Jurkat, Clone E6-1 (cell line): ENCODE measurements around the gene ORM2. TPM values are rescaled to one million over a fixed set of nuclear protein-coding genes. Genes with fewer than 3 reads are reported as not detected.
A peak's percentile ranks its signal among the peaks of the same experiment; 100 is the strongest.
"Not testable (repeated sequence)": the region's sequence is repeated elsewhere in the genome, so short reads cannot be mapped to it uniquely, and the experiment has no call there.

ENCODE experiments used
- DNase-seq: peaks from one replicate; pipeline ENCODE4 v3.0.0-alpha.2; 2011; ENCODE audit warnings: low read depth, low spot score
- H3K4me3 ChIP-seq: 2 replicates; pipeline ENCODE4 v1.5.1; 2011; ENCODE audit warnings: mild to moderate bottlenecking, low read length, control low read depth, moderate library complexity
- polyA plus RNA-seq: library from polyadenylated mRNA; unstranded; fragments of >200 nt; gene quantifications from one replicate; pipeline ENCODE4 v1.2.1, GENCODE V29; 2012; ENCODE audit warnings: missing spikeins; ENCODE audit not compliant: insufficient read length, insufficient read depth

The ORM2 gene
- not detected for polyA plus RNA-seq

GRCh38 chr9:114329625-114330022 is at the start of gene ORM2:
TSS of gene ORM2 (plus strand) at chr9:114329869. CDS start at chr9:114329905, 36 bp downstream.
- not testable (repeated sequence) for H3K4me3 ChIP-seq, DNase-seq

- no peak overlapping the region for H3K4me3 ChIP-seq
- DNase-seq: no peak
These were observed 48.8 kb upstream of the ORM2 start for GRCh38 chr9:114280636-114281472.

DNA sequence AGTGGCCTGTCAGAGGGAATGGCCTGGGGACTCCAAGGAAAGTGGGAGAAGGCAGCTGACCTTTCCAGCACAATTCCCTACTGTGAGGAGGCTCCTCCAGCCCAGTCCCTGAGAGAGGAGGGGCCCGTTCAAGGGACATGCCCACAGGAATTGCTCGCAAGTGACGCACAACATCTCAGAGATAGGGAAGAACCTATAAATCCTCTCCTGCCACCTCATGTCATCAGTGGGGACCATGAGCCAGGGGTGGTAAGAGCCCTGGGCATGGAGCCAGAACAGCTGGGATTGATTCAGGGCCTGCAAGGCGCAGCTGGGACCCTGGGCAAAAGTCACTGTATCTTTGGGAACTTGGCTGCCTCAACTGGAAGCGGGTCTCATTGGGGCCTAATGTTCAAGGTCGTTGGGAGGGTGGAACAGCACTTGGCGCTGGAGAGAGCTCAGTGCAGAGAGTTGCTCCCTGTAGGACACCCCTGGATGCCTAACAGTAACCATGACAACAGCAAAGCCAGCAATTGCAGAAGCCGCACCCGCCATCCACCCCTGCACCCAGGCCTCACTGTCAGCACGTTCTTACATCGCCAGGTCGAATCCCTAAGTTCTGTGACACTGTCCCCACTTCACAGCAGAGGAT is 48.1 kb upstream of the ORM2 start:
- no peak overlapping the region for H3K4me3 ChIP-seq
- DNase-seq: no peak

DNA sequence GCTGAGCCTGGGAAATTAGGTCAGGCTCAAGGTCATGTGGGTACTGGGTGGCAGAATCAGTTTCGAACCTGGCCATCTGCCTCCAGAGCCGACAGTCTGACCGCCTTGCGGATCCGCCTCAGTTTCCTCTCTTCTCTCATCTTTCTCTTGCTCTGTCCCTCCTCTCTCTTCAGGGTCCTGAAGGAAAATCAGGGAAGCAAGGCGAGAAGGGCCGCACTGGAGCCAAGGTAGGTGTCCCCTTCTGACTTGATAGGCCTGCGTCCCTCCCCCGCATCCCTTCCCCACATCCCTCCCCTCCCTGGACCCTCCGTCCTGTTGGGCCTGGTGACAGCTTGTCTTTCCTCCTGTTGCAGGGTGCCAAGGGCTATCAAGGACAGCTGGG is 47.6 kb upstream of the ORM2 start:
- no peak overlapping the region for H3K4me3 ChIP-seq
- no peak for DNase-seq

GRCh38 chr9:114282507-114282906 is 47.2 kb upstream of the ORM2 start:
- no peak overlapping the region for H3K4me3 ChIP-seq
- DNase-seq: peak; percentile 43

GRCh38 chr9:114282926-114283325 is 46.7 kb upstream of the ORM2 start:
- H3K4me3 ChIP-seq: peak overlapping the region; percentile 16; the same call in 1 of the 2 replicates
- peak; percentile 91 for DNase-seq

DNA sequence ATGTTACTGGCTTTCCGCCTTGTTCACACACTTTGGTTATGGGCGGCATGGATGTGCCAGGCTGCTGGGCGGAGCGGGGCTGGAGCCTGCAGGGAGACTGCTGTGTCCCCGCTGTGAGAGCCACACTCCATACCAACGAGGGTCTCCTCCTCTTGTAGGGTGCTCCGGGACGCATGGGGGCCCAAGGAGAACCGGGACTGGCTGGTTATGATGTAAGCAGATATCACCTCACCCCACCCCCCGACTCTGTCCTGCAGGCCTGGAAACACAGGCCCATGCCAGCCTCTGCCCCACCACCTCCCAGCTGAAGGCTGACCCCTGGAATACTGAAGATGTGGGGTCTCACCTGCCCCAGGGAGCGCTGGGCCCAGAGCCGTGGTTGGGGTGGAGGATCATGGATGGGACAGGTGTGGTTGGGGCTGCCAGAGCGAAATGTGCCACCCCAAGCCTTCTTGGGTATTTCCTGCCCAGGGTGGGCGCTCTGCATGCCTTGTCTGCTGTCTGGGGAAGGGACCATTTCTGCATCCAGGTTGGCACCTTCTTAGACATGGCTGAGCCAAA is 46.0 kb upstream of the ORM2 start:
- DNase-seq: no peak
- no peak overlapping the region for H3K4me3 ChIP-seq

GRCh38 chr9:114284316-114285060 is 45.2 kb upstream of the ORM2 start:
- no peak for DNase-seq
- no peak overlapping the region for H3K4me3 ChIP-seq

- DNase-seq: no peak
- H3K4me3 ChIP-seq: no peak overlapping the region
These were observed 44.4 kb upstream of the ORM2 start for GRCh38 chr9:114285166-114285867.

DNA sequence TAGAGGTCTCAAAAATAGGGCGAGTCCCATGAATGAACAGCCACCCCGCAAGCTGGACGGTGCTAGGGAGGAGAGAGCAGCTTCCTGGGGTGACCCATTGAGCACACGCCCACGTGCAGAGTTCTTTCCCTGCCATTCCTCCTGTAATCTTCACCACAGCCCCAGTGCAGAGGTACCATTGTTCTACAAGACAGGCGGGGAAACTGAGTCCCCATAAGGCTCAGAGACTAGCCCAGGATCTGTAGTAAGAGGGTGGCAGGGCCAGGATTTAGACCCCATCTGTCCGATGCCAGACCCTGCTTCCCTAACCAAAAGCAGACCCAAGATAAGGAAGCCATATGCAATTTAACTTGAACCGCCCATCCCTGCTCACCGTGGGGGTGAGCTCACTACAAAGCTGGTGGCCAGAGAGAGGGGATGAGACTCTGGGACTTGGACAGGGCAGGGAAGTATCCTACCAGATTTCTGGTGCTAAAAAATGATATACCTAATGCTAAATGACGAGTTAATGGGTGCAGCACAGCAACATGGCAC is 43.5 kb upstream of the ORM2 start:
- H3K4me3 ChIP-seq: no peak overlapping the region
- DNase-seq: no peak

- no peak for DNase-seq
- H3K4me3 ChIP-seq: no peak overlapping the region
These were observed 42.5 kb upstream of the ORM2 start for GRCh38 chr9:114287001-114287762.

GRCh38 chr9:114287763-114288192 is 41.9 kb upstream of the ORM2 start:
- DNase-seq: no peak
- no peak overlapping the region for H3K4me3 ChIP-seq

GRCh38 chr9:114288193-114289091 is 41.2 kb upstream of the ORM2 start:
- H3K4me3 ChIP-seq: no peak overlapping the region
- no peak for DNase-seq

GRCh38 chr9:114289106-114289505 is 40.6 kb upstream of the ORM2 start:
- DNase-seq: no peak
- H3K4me3 ChIP-seq: no peak overlapping the region

- H3K4me3 ChIP-seq: no peak overlapping the region
- no peak for DNase-seq
These were observed 39.8 kb upstream of the ORM2 start for GRCh38 chr9:114289571-114290481.

DNA sequence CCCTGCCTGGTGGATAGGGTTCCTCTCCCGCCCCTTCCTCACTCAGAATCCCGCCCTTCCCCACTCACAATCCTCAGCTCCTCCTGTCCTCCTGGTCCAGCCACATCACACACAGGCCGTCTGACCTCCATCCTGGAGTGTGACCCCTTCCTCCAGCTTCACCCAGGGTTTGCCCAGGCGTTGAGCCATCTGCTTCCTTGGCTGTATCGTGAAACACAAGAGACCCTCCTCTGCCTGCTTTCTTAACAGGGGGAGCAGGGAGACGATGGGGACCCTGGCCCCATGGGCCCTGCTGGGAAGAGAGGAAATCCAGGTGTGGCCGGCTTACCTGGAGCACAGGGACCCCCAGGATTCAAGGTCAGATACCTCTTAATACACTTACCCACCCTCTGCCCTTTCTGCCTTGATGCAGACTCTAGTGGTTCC is 39.1 kb upstream of the ORM2 start:
- H3K4me3 ChIP-seq: no peak overlapping the region
- DNase-seq: no peak
